NCI-H1694 treated with DMSO at 0.1 percent for 48 hours (cell line): Measurements from ENCODE around the gene CXCL17.
"Not testable (repeated sequence)": the region's sequence is repeated elsewhere in the genome, so short reads cannot be mapped to it uniquely, and the experiment has no call there.

Source experiments
- DNase-seq: peaks from one replicate; lab custom pipeline; 2025; lab: John Stamatoyannopoulos, UW

The CXCL17 gene, protein sequence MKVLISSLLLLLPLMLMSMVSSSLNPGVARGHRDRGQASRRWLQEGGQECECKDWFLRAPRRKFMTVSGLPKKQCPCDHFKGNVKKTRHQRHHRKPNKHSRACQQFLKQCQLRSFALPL

DNA sequence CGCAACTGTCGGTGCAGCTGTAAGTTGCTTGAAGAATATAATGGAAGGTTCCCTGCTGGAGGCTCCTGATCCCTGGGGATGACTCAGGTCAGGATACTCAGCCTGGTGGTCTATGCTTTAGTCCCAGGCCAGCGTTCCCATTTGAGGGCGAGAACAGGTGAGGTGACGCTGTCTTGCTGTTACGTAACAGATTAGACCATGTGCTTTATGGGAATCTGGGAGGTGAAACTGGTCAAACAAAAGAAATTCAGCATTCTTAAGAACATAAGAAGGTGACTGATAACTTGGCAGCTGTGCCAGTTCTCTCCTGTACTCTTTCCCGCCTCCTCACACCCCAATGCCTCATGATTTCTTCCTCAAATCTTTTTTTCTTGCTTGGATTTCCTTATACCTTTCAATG lies at the start of gene CXCL17:
CXCL17 (minus strand) TSS at position 114 of the 400 bp plus-strand sequence. CDS start 114 bp downstream, outside the sequence.
- no peak for DNase-seq

DNA sequence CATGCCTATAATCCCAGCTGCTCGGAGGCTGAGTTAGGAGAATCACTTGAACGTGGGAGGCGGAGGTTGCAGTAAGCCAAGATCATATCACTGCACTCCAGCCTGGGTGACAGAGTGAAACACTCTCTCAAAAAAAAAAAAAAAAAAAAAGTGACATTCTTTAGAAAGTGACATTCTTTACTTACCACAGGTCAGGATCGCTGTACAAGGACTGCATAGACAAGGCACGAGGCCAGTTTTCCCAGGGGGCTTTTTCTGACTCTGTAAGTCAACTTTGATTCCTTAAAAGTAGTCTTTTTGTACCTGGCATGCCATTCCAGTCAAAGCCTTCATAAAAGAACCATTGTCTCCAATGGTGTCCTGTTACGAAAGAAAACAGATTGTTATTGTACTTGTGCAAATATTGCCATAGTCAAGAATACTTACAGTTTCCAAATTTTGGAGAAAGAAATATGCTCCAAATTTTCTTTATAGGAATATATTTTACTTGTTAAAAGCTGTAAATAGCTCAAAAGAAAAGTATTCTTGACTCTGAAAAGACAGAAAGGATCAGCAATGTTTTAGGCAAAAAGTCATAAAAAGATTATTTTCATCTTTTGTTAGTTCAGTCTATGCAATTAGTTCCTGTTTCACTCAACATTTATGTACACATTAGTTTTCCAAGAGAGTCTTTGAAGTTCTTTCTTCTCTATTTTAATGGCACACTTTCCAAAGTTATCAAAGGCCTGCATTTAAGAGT lies 46.2 kb upstream of the CXCL17 start:
- DNase-seq: no peak

DNA sequence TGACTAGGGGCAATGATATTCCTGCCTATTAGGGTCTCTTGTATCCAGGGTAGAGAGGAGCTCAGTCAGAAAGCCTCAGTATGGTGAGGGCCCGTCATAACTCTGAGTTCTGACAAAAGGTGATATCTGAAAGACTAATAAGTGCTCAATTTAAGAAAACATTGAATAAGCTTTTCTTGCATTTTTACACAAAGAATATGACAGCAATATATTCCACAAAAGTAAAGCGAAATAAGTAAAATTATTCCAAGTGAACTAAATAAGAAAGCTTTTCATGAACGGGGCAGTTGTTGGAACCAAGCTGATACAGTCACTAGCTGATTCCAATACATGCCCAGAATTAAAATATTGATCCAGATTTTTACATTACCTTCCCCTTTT lies 45.0 kb upstream of the CXCL17 start:
- no peak for DNase-seq

DNA sequence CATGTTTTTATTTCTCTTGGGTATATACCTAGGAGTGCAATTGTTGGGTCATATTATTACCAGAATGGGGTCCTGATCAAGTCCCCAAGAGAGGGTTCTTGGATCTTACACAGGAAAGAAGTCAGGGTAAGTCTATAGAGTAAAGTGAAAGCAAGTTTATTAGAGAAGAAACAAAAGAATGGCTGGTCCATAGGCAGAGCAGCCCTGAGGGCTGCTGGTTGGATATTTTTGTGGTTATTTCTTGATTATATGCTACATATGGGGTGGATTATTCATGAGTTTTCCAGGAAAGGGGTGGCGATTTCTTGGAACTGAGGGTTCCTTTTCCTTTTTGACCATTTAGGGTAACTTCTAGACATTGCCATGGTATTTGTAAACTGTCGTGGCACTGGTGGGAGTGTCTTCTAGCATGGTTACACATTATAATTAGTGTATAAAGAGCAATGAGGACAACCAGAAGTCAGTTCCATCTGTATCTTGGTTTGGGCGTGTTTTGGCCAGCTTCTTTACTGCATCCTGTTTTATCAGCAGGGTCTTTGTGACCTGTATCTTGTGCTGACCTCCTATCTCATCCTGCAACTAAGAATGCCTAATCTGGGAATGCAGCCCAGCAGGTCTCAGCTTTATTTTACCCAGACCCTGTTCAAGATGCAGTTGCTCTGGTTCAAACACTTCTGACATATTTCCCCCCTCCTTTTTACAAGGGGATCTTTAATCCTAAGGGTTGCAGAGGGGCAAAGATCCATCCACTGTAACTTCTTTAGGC lies 44.5 kb upstream of the CXCL17 start:
- DNase-seq: no peak

DNA sequence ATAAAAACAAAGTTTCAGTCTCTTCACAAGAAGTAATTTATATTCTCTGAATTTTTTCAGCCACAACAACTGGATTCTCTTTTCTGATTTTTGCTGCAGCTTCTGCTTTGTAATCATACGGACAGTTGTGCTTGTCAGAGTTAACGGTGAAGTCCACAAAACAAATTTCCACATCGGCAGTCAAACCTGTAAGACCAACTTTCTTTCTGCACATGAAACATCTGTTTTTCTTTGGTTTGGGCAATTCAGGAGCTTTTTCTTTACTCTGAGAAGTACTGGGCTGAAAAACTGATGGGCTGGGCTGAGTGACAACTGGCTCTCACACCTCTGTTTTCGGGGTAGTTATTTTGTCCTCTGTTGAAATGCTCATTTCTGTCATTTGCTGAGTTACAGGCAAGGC lies 42.3 kb upstream of the CXCL17 start:
- DNase-seq: not testable (repeated sequence)

DNA sequence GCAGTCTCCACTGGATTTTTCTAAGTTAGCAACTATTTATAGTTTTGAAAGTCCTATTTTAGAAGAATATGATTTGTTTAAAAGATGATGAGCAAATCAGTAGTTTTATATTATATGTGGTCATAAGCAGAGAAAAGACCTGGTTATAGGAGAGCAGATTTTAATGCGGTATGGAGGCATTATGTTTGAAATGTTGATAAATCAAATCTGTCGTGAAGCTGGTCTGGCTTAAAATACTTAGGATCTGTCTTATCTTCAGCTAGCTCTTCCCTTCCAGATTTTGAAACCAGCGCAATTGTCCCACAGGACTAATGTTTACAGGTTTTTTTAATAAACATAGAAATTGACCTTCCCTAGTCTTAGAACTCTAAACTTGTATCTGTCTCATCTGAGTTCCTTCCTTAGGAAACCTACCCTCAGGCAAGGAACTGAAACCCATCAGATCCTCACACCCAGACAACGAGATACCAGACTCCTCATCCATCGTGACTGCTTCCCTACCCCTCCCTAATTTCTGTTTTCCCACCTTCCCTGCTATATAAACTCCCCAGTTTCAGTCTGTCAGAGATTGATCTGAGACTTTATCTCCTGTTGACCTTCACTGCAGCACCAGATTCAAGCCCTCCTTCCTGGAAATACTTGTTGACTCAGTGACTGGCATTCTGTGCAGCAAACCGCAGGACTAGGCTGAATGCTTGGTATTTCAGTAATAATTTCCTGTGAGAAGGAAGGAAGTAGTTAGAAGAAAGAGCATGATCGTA lies 37.8 kb upstream of the CXCL17 start:
- no peak for DNase-seq

DNA sequence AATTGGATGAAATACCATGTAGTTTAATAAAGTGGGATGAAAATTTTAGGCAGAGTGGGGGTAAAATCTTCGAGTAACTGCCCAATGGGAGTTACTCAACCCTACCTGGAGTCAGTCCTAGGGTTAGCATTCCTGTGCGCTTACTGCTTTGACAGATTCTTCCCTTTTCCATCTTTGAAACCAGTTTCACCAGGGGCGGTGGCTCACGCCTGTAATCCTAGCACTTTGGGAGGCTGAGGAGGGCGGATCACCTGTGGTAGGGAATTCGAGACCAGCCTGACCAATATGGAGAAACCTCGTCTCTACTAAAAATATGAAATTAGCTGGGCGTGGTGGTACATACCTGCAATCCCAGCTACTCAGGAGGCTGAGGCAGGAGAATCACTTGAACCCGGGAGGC lies 37.0 kb upstream of the CXCL17 start:
- no peak for DNase-seq

DNA sequence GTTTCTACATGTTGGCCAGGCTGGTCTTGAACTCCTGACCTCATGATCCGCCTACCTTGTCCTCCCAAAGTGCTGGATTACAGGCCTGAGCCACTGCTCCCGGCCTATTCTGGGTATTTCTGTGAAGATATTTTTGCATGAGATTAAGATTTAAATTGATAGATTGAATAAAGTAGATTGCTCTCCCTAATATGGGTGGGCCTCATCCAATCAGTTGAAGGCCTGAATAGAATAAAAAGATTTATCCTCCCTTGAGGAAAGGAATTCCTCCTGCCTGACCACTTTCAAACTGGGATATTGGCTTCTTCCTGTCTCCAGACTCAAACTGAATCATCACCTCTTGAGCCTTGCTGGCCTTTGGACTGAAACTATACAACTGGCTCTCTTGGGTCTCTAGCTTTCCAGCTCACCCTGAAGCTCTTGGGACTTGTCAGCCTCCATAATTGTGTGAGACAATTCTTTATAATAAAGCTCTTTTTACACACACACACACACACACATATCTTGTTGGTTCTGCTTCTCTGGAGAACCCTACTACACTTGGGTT lies 36.1 kb upstream of the CXCL17 start:
- DNase-seq: no peak

DNA sequence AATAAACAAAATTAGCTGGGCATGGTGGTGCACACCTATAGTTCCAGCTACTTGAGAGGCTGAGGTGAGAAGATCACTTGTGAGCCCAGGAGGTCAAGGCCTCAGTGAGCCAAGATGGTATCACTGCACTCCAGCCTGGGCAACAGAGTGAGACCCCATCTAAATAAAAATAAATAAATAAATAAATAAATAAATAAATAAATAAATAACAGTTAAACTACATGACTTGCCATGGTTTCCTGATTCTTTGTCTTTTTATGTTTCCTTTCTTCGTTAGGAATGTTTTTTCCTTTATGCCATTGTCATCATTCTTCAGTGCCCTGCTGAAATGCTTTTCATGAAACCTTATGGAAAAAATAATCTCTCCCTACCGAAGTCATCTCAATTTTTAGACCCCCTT lies 35.2 kb upstream of the CXCL17 start:
- no peak for DNase-seq

DNA sequence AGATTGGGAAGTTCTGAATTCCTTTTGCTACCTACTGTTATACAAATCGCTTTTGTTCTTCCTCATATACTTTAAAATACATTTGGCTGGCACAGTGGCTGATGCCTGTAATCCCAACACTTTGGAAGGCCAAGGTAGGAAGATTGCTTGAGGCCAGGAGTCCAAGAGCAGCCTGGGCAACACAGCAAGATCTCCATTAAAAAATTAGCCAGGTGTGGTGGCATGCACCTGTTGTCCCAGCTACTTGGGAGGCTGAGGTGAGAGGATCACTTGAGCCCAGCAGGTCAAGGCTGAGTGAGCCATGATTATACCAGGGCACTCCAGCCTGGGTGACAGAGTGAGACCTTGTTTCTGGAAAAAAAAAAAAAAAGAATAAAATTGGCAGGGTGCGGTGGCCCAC lies 34.4 kb upstream of the CXCL17 start:
- DNase-seq: no peak

DNA sequence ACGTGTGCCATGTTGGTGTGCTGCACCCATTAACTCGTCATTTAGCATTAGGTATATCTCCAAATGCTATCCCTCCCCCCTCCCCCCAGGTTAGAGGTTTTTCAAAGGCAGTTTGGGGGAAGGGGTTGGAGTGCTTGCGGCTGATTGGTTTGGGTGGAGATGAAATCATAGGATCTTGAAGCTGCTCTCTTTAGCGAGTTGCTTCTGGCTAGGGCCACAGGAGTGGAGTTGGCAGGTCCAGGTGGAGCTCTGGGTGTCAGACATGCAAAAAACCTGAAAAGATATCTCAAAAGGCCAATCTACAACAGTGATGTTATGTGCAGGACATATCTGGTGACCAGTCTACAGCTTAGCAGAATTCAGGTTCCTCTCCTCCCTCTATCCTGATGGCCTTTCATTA lies 32.6 kb upstream of the CXCL17 start:
- DNase-seq: no peak

DNA sequence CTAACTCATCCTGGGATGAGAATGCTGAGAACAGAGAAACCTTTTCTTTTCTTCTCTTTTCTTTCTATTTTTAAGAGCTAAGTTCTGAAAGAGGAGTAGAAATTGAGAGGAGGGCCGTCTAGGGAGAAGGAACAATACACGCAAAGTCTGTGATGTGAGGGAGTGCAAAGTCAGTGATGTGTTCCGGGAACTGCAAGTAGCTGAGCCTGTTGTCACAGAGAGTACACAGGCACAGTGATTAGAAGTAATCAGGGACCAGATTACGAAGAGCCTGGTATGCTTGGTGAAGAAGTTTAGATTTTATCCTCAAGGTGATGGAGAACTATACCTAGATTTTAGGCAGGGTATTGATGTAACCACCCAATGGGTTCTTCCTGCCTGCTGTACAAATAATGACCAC lies 32.0 kb upstream of the CXCL17 start:
- DNase-seq: no peak

DNA sequence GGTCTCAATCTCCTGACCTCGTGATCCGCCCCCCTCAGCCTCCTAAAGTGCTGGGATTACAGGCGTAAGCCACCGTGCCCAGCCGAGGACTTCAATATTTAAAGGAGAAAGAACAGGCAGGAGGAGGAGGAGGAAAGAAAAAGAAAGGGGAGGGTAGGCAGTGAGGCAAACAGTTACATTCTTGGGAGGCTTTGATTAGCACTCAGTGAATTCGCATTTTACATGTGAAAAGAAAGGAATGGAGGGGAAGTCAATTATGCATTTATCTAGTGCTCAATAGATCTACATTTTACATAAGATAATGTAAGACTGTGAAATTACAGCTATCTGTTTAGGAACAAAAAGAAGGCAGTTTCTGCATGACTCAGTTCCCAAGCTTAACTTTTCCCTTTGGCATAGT lies 30.9 kb upstream of the CXCL17 start:
- no peak for DNase-seq

DNA sequence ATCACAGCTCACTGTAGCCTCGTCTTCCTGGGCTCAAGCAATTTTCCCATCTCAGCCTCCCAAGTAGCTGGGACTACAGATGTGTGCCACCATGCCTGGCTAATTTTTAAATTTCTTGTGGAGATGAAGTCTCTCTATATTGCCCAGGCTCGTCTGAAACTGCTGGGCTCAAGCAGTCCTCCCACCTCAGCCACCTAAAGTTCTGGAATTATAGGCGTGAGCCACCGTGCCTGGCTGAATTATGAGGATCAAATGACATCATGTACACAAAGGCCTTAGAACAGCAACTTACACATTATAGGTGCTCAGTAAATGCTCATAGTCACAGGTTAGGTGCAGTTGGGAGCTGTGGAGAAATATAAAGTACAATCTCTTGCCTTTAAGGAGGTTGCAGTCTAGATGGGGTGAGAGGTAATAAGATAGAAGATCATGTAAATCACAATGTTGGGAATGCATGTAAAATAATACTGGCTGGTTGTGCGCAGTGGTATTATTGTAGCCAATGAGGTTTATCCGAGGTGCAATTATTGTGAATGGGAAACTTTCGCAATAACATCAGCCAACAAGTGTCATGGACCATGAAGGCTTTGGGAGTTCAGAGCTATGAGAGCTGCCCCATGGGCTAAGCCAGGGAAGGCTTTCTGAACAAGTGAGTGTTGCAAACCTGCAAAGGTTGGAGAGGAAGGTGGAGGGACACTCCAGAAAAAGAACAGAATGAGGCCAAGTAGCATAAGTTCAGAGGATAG lies 29.8 kb upstream of the CXCL17 start:
- DNase-seq: no peak

DNA sequence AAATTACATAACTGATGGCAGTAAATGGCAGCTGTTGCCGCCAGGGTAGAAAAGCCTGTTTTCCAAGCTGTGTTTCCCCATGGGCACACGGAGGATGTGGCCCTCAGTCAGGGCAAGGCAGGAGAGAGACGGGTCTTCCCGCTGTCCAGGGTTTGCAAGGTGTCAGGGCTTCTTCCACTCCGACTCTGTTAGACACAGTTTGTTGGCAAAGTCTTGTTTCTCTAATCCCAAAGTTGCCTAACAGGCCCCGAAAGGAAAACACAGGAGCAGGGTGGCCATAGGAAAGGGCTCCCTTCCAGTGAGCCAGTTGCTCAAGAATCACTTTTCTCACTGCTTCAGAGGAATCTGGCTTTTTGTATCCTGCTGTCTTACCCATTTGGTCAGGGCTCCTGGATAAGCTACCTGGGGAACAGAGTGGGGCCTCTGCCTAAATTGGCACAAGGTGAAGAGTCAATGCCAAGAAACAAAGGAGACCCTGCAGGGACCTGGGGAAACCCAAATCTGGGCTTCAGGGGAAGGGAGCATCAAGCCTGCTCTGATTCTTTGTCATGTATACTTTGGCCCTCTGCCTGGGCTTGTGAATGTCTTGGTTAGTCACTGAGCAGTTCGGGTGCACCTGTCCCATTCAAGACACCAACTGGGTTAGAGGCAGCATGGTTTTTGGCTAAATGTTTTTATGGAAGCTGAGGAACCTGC lies 29.0 kb upstream of the CXCL17 start:
- DNase-seq: no peak

DNA sequence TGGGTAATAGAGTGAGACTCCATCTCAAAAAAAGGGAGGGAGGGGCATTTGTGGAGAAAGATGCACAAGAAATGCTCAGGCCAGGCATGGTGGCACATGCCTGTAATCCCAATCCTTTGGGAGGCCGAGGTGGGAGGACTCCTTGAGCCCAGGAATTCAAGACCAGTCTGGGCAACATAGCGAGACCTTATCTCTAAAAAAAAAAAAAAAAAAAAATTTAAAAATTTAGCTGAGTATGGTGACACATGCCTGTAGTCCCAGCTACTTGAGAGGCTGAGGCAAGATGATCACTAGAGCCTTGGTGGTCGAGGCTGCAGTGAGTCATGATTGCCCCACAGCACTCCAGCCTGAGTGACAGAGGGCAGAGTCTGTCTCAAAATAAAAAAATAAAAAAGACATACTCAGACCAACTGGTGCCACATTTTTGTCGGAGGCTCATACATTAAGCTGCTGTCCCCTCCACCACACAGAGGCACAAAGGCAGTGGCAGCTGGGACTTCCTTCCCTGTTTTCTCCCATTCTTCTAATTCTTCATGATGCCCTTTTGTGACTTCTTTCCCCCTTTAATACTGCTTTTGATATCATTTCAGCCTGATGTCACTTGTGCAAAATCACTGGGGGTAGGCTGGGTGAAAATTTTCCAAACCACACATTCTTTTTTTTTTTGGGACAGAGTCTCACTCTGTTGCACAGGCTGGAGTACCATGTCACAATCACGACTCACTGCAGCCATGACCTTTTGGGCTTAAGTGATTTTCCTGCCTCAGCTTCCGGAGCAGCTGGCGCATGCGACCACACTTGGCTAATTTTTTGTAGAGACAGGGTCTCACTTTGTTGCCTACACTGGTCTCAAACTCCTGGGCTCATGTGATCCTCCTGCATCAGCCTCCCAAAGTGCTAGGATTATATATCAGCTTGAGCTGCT lies 26.8 kb upstream of the CXCL17 start:
- no peak for DNase-seq

DNA sequence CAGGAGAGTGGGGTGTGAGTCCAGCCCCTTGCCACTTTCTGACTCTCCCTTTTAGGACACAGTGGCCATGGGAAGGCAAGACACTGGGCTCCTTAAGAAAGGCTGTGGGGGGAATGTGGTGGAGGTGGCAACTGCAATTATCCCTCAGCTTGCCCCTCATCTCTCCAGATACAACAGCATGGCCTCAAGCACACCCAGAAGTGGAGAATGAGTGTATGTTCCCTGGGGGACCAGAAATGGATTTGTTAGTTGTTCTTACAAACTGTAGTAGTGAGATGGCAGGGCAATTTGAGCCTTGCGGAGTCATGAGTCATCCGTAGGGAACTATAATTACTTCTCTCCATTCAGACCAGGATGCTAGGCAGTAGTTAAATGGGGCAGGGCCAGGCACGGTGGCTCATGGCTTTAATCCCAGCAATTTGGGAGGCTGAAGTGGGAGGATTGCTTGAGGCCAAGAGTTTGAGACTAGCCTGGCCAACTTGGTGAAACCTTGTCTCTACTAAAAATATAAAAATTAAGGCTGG lies 25.6 kb upstream of the CXCL17 start:
- no peak for DNase-seq

DNA sequence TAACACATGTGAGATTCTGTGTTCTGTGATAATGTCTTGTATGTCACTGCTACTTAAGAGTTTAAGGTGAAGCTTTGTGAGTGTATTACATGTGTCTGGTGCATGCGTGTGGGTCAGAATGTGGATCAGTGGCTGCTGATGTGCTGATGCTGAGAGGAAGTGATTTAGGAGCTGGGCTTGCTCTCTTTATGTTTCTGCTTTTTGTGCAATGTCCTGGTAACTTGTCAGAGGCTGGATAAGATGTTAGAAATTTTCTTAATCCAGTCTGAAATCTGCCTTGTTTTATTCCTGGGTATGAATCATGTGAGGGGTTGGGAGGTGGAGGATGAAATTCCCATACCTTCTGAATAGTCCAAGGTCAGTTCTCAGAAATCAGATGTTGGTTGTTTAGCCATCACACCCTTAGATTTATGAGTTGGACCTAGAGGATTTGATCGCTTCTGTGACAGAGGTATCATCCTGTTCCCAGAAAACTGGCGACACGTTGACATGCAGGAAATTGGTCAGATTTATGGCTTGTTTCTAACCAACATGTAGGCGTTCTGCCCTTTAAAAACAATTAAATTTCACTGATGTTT lies 24.5 kb upstream of the CXCL17 start:
- no peak for DNase-seq

DNA sequence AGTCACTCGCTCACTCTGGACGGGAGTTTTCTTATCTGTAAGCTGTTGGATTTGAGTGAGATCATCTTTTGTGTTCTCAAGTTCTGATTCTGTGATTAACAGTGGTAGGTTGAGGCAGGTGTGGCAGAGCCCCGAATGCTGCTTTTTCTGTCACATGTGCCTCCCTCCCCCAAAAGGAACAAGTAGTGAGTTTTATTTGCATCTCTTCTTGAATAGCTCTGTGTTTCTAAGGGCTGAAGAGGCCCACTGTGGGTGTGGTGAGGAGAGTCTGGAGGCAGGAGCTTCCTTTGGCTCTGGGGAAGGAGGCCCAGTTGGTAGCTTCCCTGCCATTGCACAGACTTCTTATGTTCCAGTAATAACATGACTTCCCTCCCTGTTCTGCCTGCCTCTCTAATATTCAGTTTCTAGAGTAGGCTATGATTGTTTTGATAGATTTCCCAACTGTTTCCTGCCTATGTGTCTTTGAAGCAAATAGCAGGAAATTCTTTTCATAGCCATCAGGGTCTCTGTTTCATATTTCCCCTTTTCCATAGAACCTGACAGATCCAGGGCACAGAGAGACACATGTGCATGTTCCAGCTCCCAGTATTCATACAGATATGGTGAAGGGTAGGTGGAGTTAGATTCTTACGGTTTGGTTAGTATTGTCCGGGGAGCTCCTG lies 23.9 kb upstream of the CXCL17 start:
- DNase-seq: no peak
